GM19372 (cell line): ENCODE measurements around the gene NOP10.

Experiments
- ATAC-seq: cut with Tn5 transposase; IDR thresholded peaks from one replicate; pipeline ENCODE4 v1.9.1; 2021; ENCODE audit warnings: mild to moderate bottlenecking, low read depth, moderate library complexity; ENCODE audit not compliant: unreplicated experiment

The NOP10 gene

GRCh38 chr15:34334672-34335071, 8.3 kb downstream of the NOP10 start:
- ATAC-seq: no peak

- no peak for ATAC-seq
Measured at GRCh38 chr15:34332553-34333120, 10.3 kb downstream of the NOP10 start.

- no peak for ATAC-seq
Measured at GRCh38 chr15:34331809-34332208, 11.1 kb downstream of the NOP10 start.

- no peak for ATAC-seq
Measured at GRCh38 chr15:34330279-34330678, 12.7 kb downstream of the NOP10 start.

- ATAC-seq: no peak
Measured at GRCh38 chr15:34329006-34329405, 13.9 kb downstream of the NOP10 start.

GRCh38 chr15:34327906-34328305, 15.0 kb downstream of the NOP10 start:
- ATAC-seq: no peak

GRCh38 chr15:34325368-34325767, 17.6 kb downstream of the NOP10 start:
- ATAC-seq: no peak

GRCh38 chr15:34324933-34325332, 18.0 kb downstream of the NOP10 start:
- no peak for ATAC-seq

GRCh38 chr15:34323217-34323616, 19.7 kb downstream of the NOP10 start:
- ATAC-seq: no peak

GRCh38 chr15:34318277-34319079, 24.5 kb downstream of the NOP10 start:
- ATAC-seq: peak; percentile 68

GRCh38 chr15:34314491-34315490, 28.1 kb downstream of the NOP10 start:
- no peak for ATAC-seq

GRCh38 chr15:34311563-34311962, 31.4 kb downstream of the NOP10 start:
- ATAC-seq: no peak

- ATAC-seq: no peak
Measured at GRCh38 chr15:34304613-34305012, 38.3 kb downstream of the NOP10 start.

- no peak for ATAC-seq
Measured at GRCh38 chr15:34301058-34301457, 41.9 kb downstream of the NOP10 start.

GRCh38 chr15:34297059-34297458, 45.9 kb downstream of the NOP10 start:
- ATAC-seq: no peak

GRCh38 chr15:34292621-34293020, 50.3 kb downstream of the NOP10 start:
- no peak for ATAC-seq
